Smooth muscle cell (in vitro differentiated cells): ENCODE data around the gene SYT17. TPM values are rescaled to one million over a fixed set of nuclear protein-coding genes. Genes with fewer than 3 reads are reported as not detected.

Experiments used
- DNase-seq: peaks from one replicate; lab custom pipeline; 2025; ENCODE audit not compliant: unreplicated experiment; lab: John Stamatoyannopoulos, UW
- H2AFZ ChIP-seq: fragments of 200-600 bp; sonication (generic); 2 replicates; pipeline ENCODE4 v1.6.0; 2016; ENCODE audit warnings: antibody characterized with exemption, low read depth, mild to moderate bottlenecking
- H3F3A ChIP-seq: fragments of 200-600 bp; sonication (generic); 2 replicates; pipeline ENCODE4 v1.6.0; 2017; ENCODE audit warnings: antibody characterized with exemption, low read depth
- H3K27ac ChIP-seq: fragments of 200-600 bp; sonication (generic); 2 replicates; pipeline ENCODE4 v1.5.1; 2016; ENCODE audit warnings: low read depth, mild to moderate bottlenecking
- H3K27me3 ChIP-seq: fragments of 200-600 bp; sonication (generic); 2 replicates; pipeline ENCODE4 v1.6.1; 2016; ENCODE audit warnings: low read depth, mild to moderate bottlenecking
- H3K36me3 ChIP-seq: fragments of 200-600 bp; sonication (generic); 2 replicates; pipeline ENCODE4 v1.5.1; 2016; ENCODE audit warnings: low read depth
- H3K4me1 ChIP-seq: fragments of 200-600 bp; sonication (generic); 2 replicates; pipeline ENCODE4 v1.5.1; 2016; ENCODE audit warnings: low read depth
- H3K4me2 ChIP-seq: fragments of 200-600 bp; sonication (generic); 2 replicates; pipeline ENCODE4 v1.6.0; 2016; ENCODE audit warnings: mild to moderate bottlenecking
- H3K4me3 ChIP-seq: fragments of 200-600 bp; sonication (generic); 2 replicates; pipeline ENCODE4 v1.5.1; 2016; ENCODE audit warnings: mild to moderate bottlenecking
- H3K79me2 ChIP-seq: fragments of 200-600 bp; sonication (generic); 2 replicates; pipeline ENCODE4 v1.6.0; 2016; ENCODE audit warnings: low read depth, mild to moderate bottlenecking
- H3K9ac ChIP-seq: fragments of 200-600 bp; sonication (generic); 2 replicates; pipeline ENCODE4 v1.6.0; 2016; ENCODE audit warnings: low read depth
- H3K9me3 ChIP-seq: fragments of 200-600 bp; sonication (generic); replicated peaks from 2 replicates; pipeline ENCODE4 v1.5.1; 2016; ENCODE audit warnings: low read depth
- H4K20me1 ChIP-seq: fragments of 200-600 bp; sonication (generic); 2 replicates; pipeline ENCODE4 v1.6.0; 2016; ENCODE audit warnings: low read depth
- WGBS: methylation state at CpG from one replicate; pipeline ENCODE4 v1.1.7; 2016; ENCODE audit warnings: low lambda C conversion rate; 5-methylcytosine and 5-hydroxymethylcytosine counted together
- polyA plus RNA-seq: library from polyadenylated mRNA; unstranded; fragments of >200 nt; fragmentation: Nextera tagmentation; extraction: Ambion mirVana; gene quantifications from 2 replicates; pipeline ENCODE4 v1.2.1, GENCODE V29; 2016
- total RNA-seq: library from RNA; depleted of rRNA; stranded (reverse); fragments of >200 nt; gene quantifications from 2 replicates; pipeline ENCODE4 v1.2.3, GENCODE V29; 2014
- TF ChIP-seq, protein P1 (sequence below): fragments of 200-600 bp; sonication (generic); IDR thresholded peaks from 2 replicates; pipeline ENCODE4 v1.5.1; 2017; ENCODE audit warnings: borderline replicate concordance, mild to moderate bottlenecking, antibody characterized with exemption; ENCODE audit not compliant: insufficient read depth, poor library complexity, severe bottlenecking

The SYT17 gene
- total and polyA plus RNA-seq, 2 experiments from 2014 or later: 2.0 to 3.9 TPM

- H3K4me3 ChIP-seq: no peak overlapping the region
- no peak overlapping the region for H3K9ac ChIP-seq
- peaks cover 6% of the 10 kb centered on the region for H3K79me2 ChIP-seq
- H3K36me3 ChIP-seq: no peaks in the 10 kb centered on the region
- no peak overlapping the region for H3K27ac ChIP-seq
- H3K4me2 ChIP-seq: no peak overlapping the region
- no peak for DNase-seq
- H3K27me3 ChIP-seq: no peaks in the 10 kb centered on the region
- peaks cover 24% of the 10 kb centered on the region for H3F3A ChIP-seq
- TF ChIP-seq, protein P1, sequence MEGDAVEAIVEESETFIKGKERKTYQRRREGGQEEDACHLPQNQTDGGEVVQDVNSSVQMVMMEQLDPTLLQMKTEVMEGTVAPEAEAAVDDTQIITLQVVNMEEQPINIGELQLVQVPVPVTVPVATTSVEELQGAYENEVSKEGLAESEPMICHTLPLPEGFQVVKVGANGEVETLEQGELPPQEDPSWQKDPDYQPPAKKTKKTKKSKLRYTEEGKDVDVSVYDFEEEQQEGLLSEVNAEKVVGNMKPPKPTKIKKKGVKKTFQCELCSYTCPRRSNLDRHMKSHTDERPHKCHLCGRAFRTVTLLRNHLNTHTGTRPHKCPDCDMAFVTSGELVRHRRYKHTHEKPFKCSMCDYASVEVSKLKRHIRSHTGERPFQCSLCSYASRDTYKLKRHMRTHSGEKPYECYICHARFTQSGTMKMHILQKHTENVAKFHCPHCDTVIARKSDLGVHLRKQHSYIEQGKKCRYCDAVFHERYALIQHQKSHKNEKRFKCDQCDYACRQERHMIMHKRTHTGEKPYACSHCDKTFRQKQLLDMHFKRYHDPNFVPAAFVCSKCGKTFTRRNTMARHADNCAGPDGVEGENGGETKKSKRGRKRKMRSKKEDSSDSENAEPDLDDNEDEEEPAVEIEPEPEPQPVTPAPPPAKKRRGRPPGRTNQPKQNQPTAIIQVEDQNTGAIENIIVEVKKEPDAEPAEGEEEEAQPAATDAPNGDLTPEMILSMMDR: no peak
- WGBS: 97% methylated on average over 6 of the region's 6 CpGs
- peaks cover 12% of the 10 kb centered on the region for H4K20me1 ChIP-seq
- no peak overlapping the region for H2AFZ ChIP-seq
- no peaks in the 10 kb centered on the region for H3K9me3 ChIP-seq
- H3K4me1 ChIP-seq: peaks cover 8% of the 10 kb centered on the region
Measured at GRCh38 chr16:19123535-19124178, 44.4 kb upstream of the SYT17 start.

GRCh38 chr16:19126300-19126699 is 41.7 kb upstream of the SYT17 start:
- Histone ChIP-seq H3K36me3 (no peaks in the 10 kb centered on the region), H2AFZ (no peak overlapping the region), H3K4me3 (no peak overlapping the region), H3K4me2 (no peak overlapping the region), H3K27ac (no peak overlapping the region), H3K9me3 (no peaks in the 10 kb centered on the region), H3K9ac (no peak overlapping the region), H3K27me3 (no peaks in the 10 kb centered on the region), H3K4me1 (peaks cover 10% of the 10 kb centered on the region), H3F3A (peaks cover 35% of the 10 kb centered on the region), H3K79me2 (peaks cover 4% of the 10 kb centered on the region), H4K20me1 (peaks cover 8% of the 10 kb centered on the region)
- TF ChIP-seq, protein P1: no peak
- DNase-seq: no peak

GRCh38 chr16:19127205-19127604 is 40.8 kb upstream of the SYT17 start:
- Histone ChIP-seq H3K27ac (peak overlapping the region; percentile 58), H3K27me3 (no peaks in the 10 kb centered on the region), H3K4me3 (no peak overlapping the region), H3K9me3 (no peaks in the 10 kb centered on the region), H3K36me3 (no peaks in the 10 kb centered on the region), H3F3A (peaks cover 43% of the 10 kb centered on the region), H3K4me2 (no peak overlapping the region), H3K4me1 (peaks cover 7% of the 10 kb centered on the region), H2AFZ (no peak overlapping the region), H4K20me1 (no peaks in the 10 kb centered on the region), H3K9ac (no peak overlapping the region), H3K79me2 (peaks cover 4% of the 10 kb centered on the region)
- DNase-seq: no peak
- TF ChIP-seq, protein P1: no peak
- 46% methylated on average over 3 of the region's 3 CpGs for WGBS

DNA sequence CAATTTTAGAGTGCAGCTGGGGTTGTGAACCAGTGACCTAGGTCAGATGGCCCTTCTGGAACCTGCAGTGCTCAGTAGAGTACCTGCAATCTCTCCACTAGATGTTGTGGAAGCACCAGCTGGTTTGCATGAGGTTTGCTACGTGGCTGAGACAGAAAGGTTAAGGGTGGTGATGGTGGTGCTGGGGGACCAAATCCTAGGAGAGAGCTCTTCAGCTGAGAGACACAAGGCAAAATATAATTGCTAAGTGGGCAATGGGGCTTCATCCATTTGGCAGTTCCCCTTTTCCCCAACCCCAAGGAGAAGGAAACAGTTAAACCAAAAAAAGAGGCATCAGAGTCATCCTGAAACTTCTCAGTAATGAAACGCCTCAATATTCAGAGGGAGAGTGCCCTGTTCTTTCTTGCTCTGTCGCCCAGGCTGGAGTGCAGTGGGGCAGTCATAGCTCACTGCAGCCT is 40.3 kb upstream of the SYT17 start:
- no peak overlapping the region for H3K4me3 ChIP-seq
- H3K36me3 ChIP-seq: no peaks in the 10 kb centered on the region
- H3K79me2 ChIP-seq: peaks cover 4% of the 10 kb centered on the region
- H3K27ac ChIP-seq: peak overlapping the region; percentile 58
- DNase-seq: no peak
- TF ChIP-seq, protein P1: no peak
- H3K4me1 ChIP-seq: peaks cover 7% of the 10 kb centered on the region
- H3K9ac ChIP-seq: no peak overlapping the region
- WGBS: 77% methylated on average over 3 of the region's 3 CpGs
- no peaks in the 10 kb centered on the region for H3K9me3 ChIP-seq
- H3K27me3 ChIP-seq: no peaks in the 10 kb centered on the region
- H4K20me1 ChIP-seq: no peaks in the 10 kb centered on the region
- H2AFZ ChIP-seq: no peak overlapping the region
- no peak overlapping the region for H3K4me2 ChIP-seq
- H3F3A ChIP-seq: peaks cover 44% of the 10 kb centered on the region
